HepG2 (cell line): ENCODE results near the gene PLAA. TPM values are rescaled to one million over a fixed set of nuclear protein-coding genes. Genes with fewer than 3 reads are reported as not detected.

Experiments
- ATAC-seq: fragments of 200-7000 bp; cut with Tn5 transposase; 3 replicates; pipeline ENCODE4 v1.9.1; 2020; ENCODE audit warnings: mild to moderate bottlenecking, moderate library complexity
- BruUV-seq: library from RNA; stranded (reverse); fragments of 400-500 nt; replicated peaks from 2 replicates; lab custom pipeline; 2021; lab: Mats Ljungman, UMichigan
- CTCF ChIA-PET: fragments of 300-600 bp; formaldehyde crosslinking; extraction: SDS; loops from one replicate; lab custom pipeline; 2021; ENCODE audit warnings: low total read pairs, inconsistent platforms, low intra/inter-chr PET ratio; lab: Yijun Ruan, JAX
- POLR2A ChIA-PET: fragments of 350-600 bp; sonication (Branson Sonifier 250); formaldehyde crosslinking; loops from one replicate; lab custom pipeline; 2020; ENCODE audit warnings: antibody characterized with exemption, inconsistent platforms; lab: Yijun Ruan, JAX
- DNase-seq: peaks from one replicate; pipeline ENCODE4 v3.0.0-alpha.2; 2015; ENCODE audit warnings: low spot score
- FAIRE-seq: peaks from 3 replicates; lab custom pipeline; 2011; peaks lifted over from hg19 to GRCh38; lab: Jason Lieb, UNC
- H2AFZ ChIP-seq: one replicate; pipeline ENCODE4 v1.6.1; 2011; ENCODE audit warnings: low read length, inconsistent platforms
- H3K27ac ChIP-seq: fragments of 300-600 bp; 3 replicates; pipeline ENCODE4 v1.8.0; 2011; ENCODE audit warnings: mixed run types, mild to moderate bottlenecking, mixed read lengths, low read length, inconsistent platforms; ENCODE audit not compliant: insufficient read depth; ENCODE audit errors: extremely low read length
- H3K27me3 ChIP-seq, 2 experiments: fragments of 200-600 bp in 1 of 2; 2 replicates in 1 of 2; 3 replicates in 1 of 2; pipeline versions ENCODE4 v1.6.0 to v1.8.0; 2011; ENCODE audit warnings: low read length in 2 of 2, mild to moderate bottlenecking in 2 of 2, moderate library complexity in 2 of 2, inconsistent platforms in 1 of 2; ENCODE audit not compliant: insufficient read depth in 2 of 2, control insufficient read depth in 1 of 2
- H3K36me3 ChIP-seq, 2 experiments: fragments of 200-600 bp in 1 of 2; replicated peaks in 1 of 2; 2 replicates in 1 of 2; 3 replicates in 1 of 2; pipeline versions ENCODE4 v1.5.1 to v1.8.0; 2011; ENCODE audit warnings: low read length in 2 of 2, inconsistent platforms in 1 of 2; ENCODE audit not compliant: insufficient read depth in 2 of 2, control insufficient read depth in 1 of 2
- H3K4me1 ChIP-seq: 2 replicates; pipeline ENCODE4 v1.5.1; 2012; ENCODE audit warnings: low read length, inconsistent platforms; ENCODE audit not compliant: insufficient read depth
- H3K4me2 ChIP-seq: 2 replicates; pipeline ENCODE4 v1.6.0; 2011; ENCODE audit warnings: low read depth, low read length, inconsistent platforms
- H3K4me3 ChIP-seq, 3 experiments: fragments of 200-600 bp in 1 of 3; sonication (generic), shearing (Covaris generic) in 1 of 3; replicated peaks in 1 of 3; 2 replicates each; pipeline ENCODE4 v1.5.1; 2011 to 2016; ENCODE audit warnings: low read length in 3 of 3, inconsistent platforms in 2 of 3, low read depth in 2 of 3, mild to moderate bottlenecking in 2 of 3, control low read depth in 1 of 3, mixed read lengths in 1 of 3; ENCODE audit not compliant: insufficient read depth in 1 of 3
- H3K79me2 ChIP-seq: one replicate; pipeline ENCODE4 v1.6.1; 2011; ENCODE audit warnings: low read length, inconsistent platforms; ENCODE audit not compliant: insufficient read depth
- H3K9ac ChIP-seq: 2 replicates; pipeline ENCODE4 v1.6.0; 2011; ENCODE audit warnings: mild to moderate bottlenecking, low read depth, low read length, inconsistent platforms; ENCODE audit not compliant: insufficient read depth
- H3K9me3 ChIP-seq: 2 replicates; pipeline ENCODE4 v1.5.1; 2012; ENCODE audit warnings: mild to moderate bottlenecking, low read length
- H4K20me1 ChIP-seq: 2 replicates; pipeline ENCODE4 v1.6.0; 2011; ENCODE audit warnings: inconsistent platforms, mild to moderate bottlenecking, low read length, moderate library complexity; ENCODE audit not compliant: insufficient read depth
- CBX1 ChIP-seq: IDR thresholded peaks from one replicate; pipeline ENCODE4 v1.6.1; 2016; ENCODE audit warnings: antibody characterized with exemption, low read depth
- HHEX ChIP-seq: IDR thresholded peaks from 2 replicates; pipeline ENCODE4 v1.6.1; 2016; ENCODE audit warnings: control low read depth
- RXRA ChIP-seq: sonication (generic); formaldehyde crosslinking; IDR thresholded peaks from 2 replicates; pipeline ENCODE4 v1.5.1; 2020; ENCODE audit warnings: missing genetic modification reagents
- ZNF501 ChIP-seq: sonication (generic); formaldehyde crosslinking; IDR thresholded peaks from 2 replicates; pipeline ENCODE4 v1.5.1; 2020; ENCODE audit warnings: mild to moderate bottlenecking, moderate library complexity, missing genetic modification reagents
- ZNF644 ChIP-seq: IDR thresholded peaks from 2 replicates; pipeline ENCODE4 v1.6.1; 2016; ENCODE audit warnings: low read depth
- WGBS: methylation state at CpG from one replicate; pipeline ENCODE4 v1.1.6; 2017; ENCODE audit warnings: low lambda C conversion rate; 5-methylcytosine and 5-hydroxymethylcytosine counted together
- in situ Hi-C: cut with HindIII; loops from 2 replicates; pipeline ENCODE4 v1.10.0; 2017; ENCODE audit warnings: low pct_unique_long_range_greater_than_20kb; ENCODE audit not compliant: extremely low pct_ligation_motif_present
- intact Hi-C: fragments of 100-400 bp; cut with micrococcal nuclease; formaldehyde crosslinking; loops from one replicate; pipeline ENCODE4 v1.10.0; 2022; ENCODE audit not compliant: unreplicated experiment
- polyA plus RNA-seq, 8 experiments: library from polyadenylated mRNA; depleted of rRNA in 3 of 8; stranded (reverse) in 7 of 8; unstranded in 1 of 8; fragments of >200 nt; fragmentation: Illumina TruSeq in 4 of 8; extraction: Trizol in 4 of 8; gene quantifications; 2 replicates each; pipeline versions ENCODE4 v1.2.1 to v1.2.3, GENCODE V29; 2011 to 2016; ENCODE audit warnings: low read depth in 4 of 8, missing spikeins in 1 of 8, mixed read lengths in 1 of 8; ENCODE audit not compliant: insufficient read depth in 1 of 8
- total RNA-seq, 5 experiments: library from RNA; depleted of rRNA; stranded (reverse); fragments of >200 nt; fragmentation: Illumina TruSeq; extraction: Trizol; gene quantifications; 2 replicates each; pipeline ENCODE4 v1.2.3, GENCODE V29; 2016; ENCODE audit warnings: low read depth in 1 of 5
- TF ChIP-seq, protein P1 (sequence below): sonication (generic); formaldehyde crosslinking; IDR thresholded peaks from 2 replicates; pipeline ENCODE4 v1.4.0; 2020; ENCODE audit warnings: mild to moderate bottlenecking, missing genetic modification reagents, borderline replicate concordance
- TF ChIP-seq, protein P2 (sequence below): sonication (generic); formaldehyde crosslinking; IDR thresholded peaks from 2 replicates; pipeline ENCODE4 v1.8.0; 2022; ENCODE audit warnings: mild to moderate bottlenecking, missing genetic modification reagents, moderate library complexity

The PLAA gene
- total and polyA plus RNA-seq, 2 of the 13 experiments (the other 11 are each of a cell fraction or from before 2014, with no cell fraction given) = 5.8 to 22.9 TPM

DNA sequence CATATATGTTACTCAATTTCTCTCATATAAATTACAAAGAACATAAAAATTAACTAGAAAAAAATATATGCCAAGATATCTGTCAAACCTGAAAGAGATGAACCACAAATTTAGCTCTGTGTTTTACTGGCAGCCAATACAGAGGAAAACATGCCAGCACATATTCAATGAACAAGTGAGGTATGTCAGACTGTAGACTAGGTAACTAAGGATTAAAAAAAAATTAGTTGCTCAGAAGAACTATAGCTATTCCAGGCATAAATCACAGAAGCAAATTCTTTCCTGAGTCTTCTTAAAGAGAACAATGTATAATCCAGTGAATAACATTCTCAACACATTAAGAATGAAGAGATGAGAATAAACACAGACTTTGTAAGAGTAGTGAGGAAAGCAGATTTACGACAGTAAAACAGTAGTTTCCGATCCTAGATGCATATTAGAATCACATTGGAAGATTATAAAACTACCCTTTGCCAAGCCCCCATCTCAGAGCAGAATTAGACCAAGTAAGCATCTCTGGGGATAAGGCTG lies 33.8 kb downstream of the PLAA start:
- no peak for FAIRE-seq
- no peaks in the 10 kb centered on the region for H3K9me3 ChIP-seq
- no peak for ATAC-seq
- no peaks in the 10 kb centered on the region for H3K4me1 ChIP-seq
- WGBS = 97% methylated on average over 2 of the region's 2 CpGs
- no peak overlapping the region for H3K9ac ChIP-seq
- H3K27me3 ChIP-seq = no peaks in the 10 kb centered on the region
- TF ChIP-seq, protein P1, sequence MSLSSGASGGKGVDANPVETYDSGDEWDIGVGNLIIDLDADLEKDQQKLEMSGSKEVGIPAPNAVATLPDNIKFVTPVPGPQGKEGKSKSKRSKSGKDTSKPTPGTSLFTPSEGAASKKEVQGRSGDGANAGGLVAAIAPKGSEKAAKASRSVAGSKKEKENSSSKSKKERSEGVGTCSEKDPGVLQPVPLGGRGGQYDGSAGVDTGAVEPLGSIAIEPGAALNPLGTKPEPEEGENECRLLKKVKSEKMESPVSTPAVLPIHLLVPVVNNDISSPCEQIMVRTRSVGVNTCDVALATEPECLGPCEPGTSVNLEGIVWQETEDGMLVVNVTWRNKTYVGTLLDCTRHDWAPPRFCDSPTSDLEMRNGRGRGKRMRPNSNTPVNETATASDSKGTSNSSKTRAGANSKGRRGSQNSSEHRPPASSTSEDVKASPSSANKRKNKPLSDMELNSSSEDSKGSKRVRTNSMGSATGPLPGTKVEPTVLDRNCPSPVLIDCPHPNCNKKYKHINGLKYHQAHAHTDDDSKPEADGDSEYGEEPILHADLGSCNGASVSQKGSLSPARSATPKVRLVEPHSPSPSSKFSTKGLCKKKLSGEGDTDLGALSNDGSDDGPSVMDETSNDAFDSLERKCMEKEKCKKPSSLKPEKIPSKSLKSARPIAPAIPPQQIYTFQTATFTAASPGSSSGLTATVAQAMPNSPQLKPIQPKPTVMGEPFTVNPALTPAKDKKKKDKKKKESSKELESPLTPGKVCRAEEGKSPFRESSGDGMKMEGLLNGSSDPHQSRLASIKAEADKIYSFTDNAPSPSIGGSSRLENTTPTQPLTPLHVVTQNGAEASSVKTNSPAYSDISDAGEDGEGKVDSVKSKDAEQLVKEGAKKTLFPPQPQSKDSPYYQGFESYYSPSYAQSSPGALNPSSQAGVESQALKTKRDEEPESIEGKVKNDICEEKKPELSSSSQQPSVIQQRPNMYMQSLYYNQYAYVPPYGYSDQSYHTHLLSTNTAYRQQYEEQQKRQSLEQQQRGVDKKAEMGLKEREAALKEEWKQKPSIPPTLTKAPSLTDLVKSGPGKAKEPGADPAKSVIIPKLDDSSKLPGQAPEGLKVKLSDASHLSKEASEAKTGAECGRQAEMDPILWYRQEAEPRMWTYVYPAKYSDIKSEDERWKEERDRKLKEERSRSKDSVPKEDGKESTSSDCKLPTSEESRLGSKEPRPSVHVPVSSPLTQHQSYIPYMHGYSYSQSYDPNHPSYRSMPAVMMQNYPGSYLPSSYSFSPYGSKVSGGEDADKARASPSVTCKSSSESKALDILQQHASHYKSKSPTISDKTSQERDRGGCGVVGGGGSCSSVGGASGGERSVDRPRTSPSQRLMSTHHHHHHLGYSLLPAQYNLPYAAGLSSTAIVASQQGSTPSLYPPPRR (CRISPR knock-in tag) = no peak
- no peak for TF ChIP-seq ZNF644 (CRISPR knock-in tag)
- no peak for TF ChIP-seq RXRA
- no peak for TF ChIP-seq ZNF501 (CRISPR knock-in tag)
- no peak for TF ChIP-seq HHEX
- TF ChIP-seq, protein P2, sequence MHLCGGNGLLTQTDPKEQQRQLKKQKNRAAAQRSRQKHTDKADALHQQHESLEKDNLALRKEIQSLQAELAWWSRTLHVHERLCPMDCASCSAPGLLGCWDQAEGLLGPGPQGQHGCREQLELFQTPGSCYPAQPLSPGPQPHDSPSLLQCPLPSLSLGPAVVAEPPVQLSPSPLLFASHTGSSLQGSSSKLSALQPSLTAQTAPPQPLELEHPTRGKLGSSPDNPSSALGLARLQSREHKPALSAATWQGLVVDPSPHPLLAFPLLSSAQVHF (CRISPR knock-in tag) = no peak
- no peak for TF ChIP-seq CBX1
- ChIA-PET POLR2A (no interaction called here), CTCF (no interaction called here)
- H3K79me2 ChIP-seq = no peaks in the 10 kb centered on the region
- no peak overlapping the region for H3K4me2 ChIP-seq
- peaks cover 0 to 12% of the 10 kb centered on the region in 2 experiments; a peak in 2 of 5 replicates for H3K36me3 ChIP-seq
- H2AFZ ChIP-seq = no peak overlapping the region
- no peak overlapping the region for H3K27ac ChIP-seq
- in situ Hi-C loops = no loop called here
- no TSS peak for BruUV-seq
- H4K20me1 ChIP-seq = no peaks in the 10 kb centered on the region
- H3K4me3 ChIP-seq = no peak overlapping the region
- intact Hi-C loops = no loop called here
- DNase-seq = no peak
